ENCODE results near the gene SERTAD1. TPM values are rescaled to one million over a fixed set of nuclear protein-coding genes. Genes with fewer than 3 reads are reported as not detected.
A peak's percentile ranks its signal among the peaks of the same experiment; 100 is the strongest.

SERTAD1 gene
- polyA plus RNA-seq, 2 donors, result 20.7 to 21.5 TPM

- Histone ChIP-seq H3K27me3 (ENCODE audit: control insufficient read depth in 1 of 2, insufficient read depth in 2 of 2, low read length in 2 of 2) (no peaks in the 10 kb centered on the region), H3K36me3 (ENCODE audit: control insufficient read depth in 2 of 2, insufficient read depth in 2 of 2, low read length in 1 of 2) (peaks cover 0 to 4% of the 10 kb centered on the region in 2 donors), H3K4me1 (ENCODE audit: control insufficient read depth in 2 of 2, insufficient read depth in 2 of 2, low read length in 1 of 2) (peaks cover 0 to 3% of the 10 kb centered on the region in 2 donors), H3K9me3 (ENCODE audit: control insufficient read depth in 2 of 2, insufficient read depth in 1 of 2, low read depth in 1 of 2, low read length in 1 of 2) (no peaks in the 10 kb centered on the region), H3K4me3 (ENCODE audit: low read depth in 1 of 2, low read length in 2 of 2) (no peak overlapping the region), H3K27ac (ENCODE audit: low read depth in 2 of 2, low read length in 1 of 2) (peak overlapping the region; percentile 42 to 47)
- WGBS, 2 donors, result 72 to 74% methylated on average over 4 of the region's 4 CpGs
These were observed 8.2 kb downstream of the SERTAD1 start for GRCh38 chr19:40417643-40417981.

- H3K27me3 ChIP-seq (ENCODE audit: control insufficient read depth in 1 of 2, insufficient read depth in 2 of 2, low read length in 2 of 2), result no peaks in the 10 kb centered on the region
- peaks cover 0 to 3% of the 10 kb centered on the region in 2 donors for H3K4me1 ChIP-seq (ENCODE audit: control insufficient read depth in 2 of 2, insufficient read depth in 2 of 2, low read length in 1 of 2)
- H3K27ac ChIP-seq (ENCODE audit: low read depth in 2 of 2, low read length in 1 of 2), result peak overlapping the region; percentile 42 to 47
- 47 to 49% methylated on average over 15 to 16 of the region's 16 CpGs for WGBS, 2 donors
- H3K9me3 ChIP-seq (ENCODE audit: control insufficient read depth in 2 of 2, insufficient read depth in 1 of 2, low read depth in 1 of 2, low read length in 1 of 2), result no peaks in the 10 kb centered on the region
- no peaks in the 10 kb centered on the region for H3K36me3 ChIP-seq (ENCODE audit: control insufficient read depth in 2 of 2, insufficient read depth in 2 of 2, low read length in 1 of 2)
- H3K4me3 ChIP-seq (ENCODE audit: low read depth in 1 of 2, low read length in 2 of 2), result no peak overlapping the region
These were observed 8.7 kb downstream of the SERTAD1 start for GRCh38 chr19:40416918-40417642.

GRCh38 chr19:40415768-40416167 lies 10.0 kb downstream of the SERTAD1 start:
- Histone ChIP-seq H3K36me3 (ENCODE audit: control insufficient read depth in 2 of 2, insufficient read depth in 2 of 2, low read length in 1 of 2) (no peaks in the 10 kb centered on the region), H3K9me3 (ENCODE audit: control insufficient read depth in 2 of 2, insufficient read depth in 1 of 2, low read depth in 1 of 2, low read length in 1 of 2) (no peaks in the 10 kb centered on the region), H3K27me3 (ENCODE audit: control insufficient read depth in 1 of 2, insufficient read depth in 2 of 2, low read length in 2 of 2) (no peaks in the 10 kb centered on the region), H3K27ac (ENCODE audit: low read depth in 2 of 2, low read length in 1 of 2) (no peak overlapping the region), H3K4me1 (ENCODE audit: control insufficient read depth in 2 of 2, insufficient read depth in 2 of 2, low read length in 1 of 2) (peaks cover 0 to 3% of the 10 kb centered on the region in 2 donors), H3K4me3 (ENCODE audit: low read depth in 1 of 2, low read length in 2 of 2) (no peak overlapping the region)
- 91 to 97% methylated on average over 2 of the region's 2 CpGs for WGBS, 2 donors

- Histone ChIP-seq H3K27ac (ENCODE audit: low read depth in 2 of 2, low read length in 1 of 2) (no peak overlapping the region), H3K27me3 (ENCODE audit: control insufficient read depth in 1 of 2, insufficient read depth in 2 of 2, low read length in 2 of 2) (no peaks in the 10 kb centered on the region), H3K36me3 (ENCODE audit: control insufficient read depth in 2 of 2, insufficient read depth in 2 of 2, low read length in 1 of 2) (no peaks in the 10 kb centered on the region), H3K4me1 (ENCODE audit: control insufficient read depth in 2 of 2, insufficient read depth in 2 of 2, low read length in 1 of 2) (peaks cover 0 to 3% of the 10 kb centered on the region in 2 donors), H3K4me3 (ENCODE audit: low read depth in 1 of 2, low read length in 2 of 2) (no peak overlapping the region), H3K9me3 (ENCODE audit: control insufficient read depth in 2 of 2, insufficient read depth in 1 of 2, low read depth in 1 of 2, low read length in 1 of 2) (no peaks in the 10 kb centered on the region)
- 76 to 80% methylated on average over 21 of the region's 21 CpGs for WGBS, 2 donors
These were observed 11.0 kb downstream of the SERTAD1 start for GRCh38 chr19:40414542-40415535.

GRCh38 chr19:40413291-40413845 lies 12.4 kb downstream of the SERTAD1 start, which contains the start of gene PRX:
Gene PRX, minus strand, starts transcription at chr19:40413378. Its CDS starts 5,446 bp downstream, at chr19:40407932.
- WGBS, 2 donors, result 42 to 58% methylated on average over 12 to 18 of the region's 18 CpGs
- peaks cover 0 to 3% of the 10 kb centered on the region in 2 donors for H3K4me1 ChIP-seq (ENCODE audit: control insufficient read depth in 2 of 2, insufficient read depth in 2 of 2, low read length in 1 of 2)
- H3K9me3 ChIP-seq (ENCODE audit: control insufficient read depth in 2 of 2, insufficient read depth in 1 of 2, low read depth in 1 of 2, low read length in 1 of 2), result no peaks in the 10 kb centered on the region
- H3K4me3 ChIP-seq (ENCODE audit: low read depth in 1 of 2, low read length in 2 of 2), result no peak within 1 kb of the TSS
- H3K27ac ChIP-seq (ENCODE audit: low read depth in 2 of 2, low read length in 1 of 2), result no peak within 1 kb of the TSS
- no peaks in the 10 kb centered on the region for H3K27me3 ChIP-seq (ENCODE audit: control insufficient read depth in 1 of 2, insufficient read depth in 2 of 2, low read length in 2 of 2)
- no peaks in the 10 kb centered on the region for H3K36me3 ChIP-seq (ENCODE audit: control insufficient read depth in 2 of 2, insufficient read depth in 2 of 2, low read length in 1 of 2)

- Histone ChIP-seq H3K4me3 (ENCODE audit: low read depth in 1 of 2, low read length in 2 of 2) (no peak overlapping the region), H3K27me3 (ENCODE audit: control insufficient read depth in 1 of 2, insufficient read depth in 2 of 2, low read length in 2 of 2) (no peaks in the 10 kb centered on the region), H3K27ac (ENCODE audit: low read depth in 2 of 2, low read length in 1 of 2) (no peak overlapping the region)
These were observed 12.9 kb downstream of the SERTAD1 start for GRCh38 chr19:40412866-40413265.

GRCh38 chr19:40411958-40412499 lies 13.8 kb downstream of the SERTAD1 start:
- H3K36me3 ChIP-seq (ENCODE audit: control insufficient read depth in 2 of 2, insufficient read depth in 2 of 2, low read length in 1 of 2), result no peaks in the 10 kb centered on the region
- 78% methylated on average over 8 of the region's 8 CpGs for WGBS, 2 donors
- H3K27ac ChIP-seq (ENCODE audit: low read depth in 2 of 2, low read length in 1 of 2), result peak overlapping the region in 1 of 2 donors; percentile 13
- H3K27me3 ChIP-seq (ENCODE audit: control insufficient read depth in 1 of 2, insufficient read depth in 2 of 2, low read length in 2 of 2), result no peaks in the 10 kb centered on the region
- H3K4me1 ChIP-seq (ENCODE audit: control insufficient read depth in 2 of 2, insufficient read depth in 2 of 2, low read length in 1 of 2), result peaks cover 0 to 3% of the 10 kb centered on the region in 2 donors
- H3K9me3 ChIP-seq (ENCODE audit: control insufficient read depth in 2 of 2, insufficient read depth in 1 of 2, low read depth in 1 of 2, low read length in 1 of 2), result no peaks in the 10 kb centered on the region
- no peak overlapping the region for H3K4me3 ChIP-seq (ENCODE audit: low read depth in 1 of 2, low read length in 2 of 2)

More at GRCh38 chr19:40412866-40413265, 12.9 kb downstream of the SERTAD1 start:
- Histone ChIP-seq H3K4me1 (ENCODE audit: control insufficient read depth in 2 of 2, insufficient read depth in 2 of 2, low read length in 1 of 2) (peaks cover 0 to 3% of the 10 kb centered on the region in 2 donors), H3K9me3 (ENCODE audit: control insufficient read depth in 2 of 2, insufficient read depth in 1 of 2, low read depth in 1 of 2, low read length in 1 of 2) (no peaks in the 10 kb centered on the region), H3K36me3 (ENCODE audit: control insufficient read depth in 2 of 2, insufficient read depth in 2 of 2, low read length in 1 of 2) (no peaks in the 10 kb centered on the region)
- 74 to 78% methylated on average over 4 of the region's 4 CpGs for WGBS, 2 donors

- peaks cover 0 to 3% of the 10 kb centered on the region in 2 donors for H3K4me1 ChIP-seq (ENCODE audit: control insufficient read depth in 2 of 2, insufficient read depth in 2 of 2, low read length in 1 of 2)
- H3K4me3 ChIP-seq (ENCODE audit: low read depth in 1 of 2, low read length in 2 of 2), result no peak overlapping the region
- WGBS, 2 donors, result 46 to 49% methylated on average over 16 of the region's 16 CpGs
- H3K27me3 ChIP-seq (ENCODE audit: control insufficient read depth in 1 of 2, insufficient read depth in 2 of 2, low read length in 2 of 2), result no peaks in the 10 kb centered on the region
- H3K9me3 ChIP-seq (ENCODE audit: control insufficient read depth in 2 of 2, insufficient read depth in 1 of 2, low read depth in 1 of 2, low read length in 1 of 2), result no peaks in the 10 kb centered on the region
- H3K36me3 ChIP-seq (ENCODE audit: control insufficient read depth in 2 of 2, insufficient read depth in 2 of 2, low read length in 1 of 2), result no peaks in the 10 kb centered on the region
- peak overlapping the region in 1 of 2 donors; percentile 34 for H3K27ac ChIP-seq (ENCODE audit: low read depth in 2 of 2, low read length in 1 of 2)
These were observed 14.5 kb downstream of the SERTAD1 start for GRCh38 chr19:40411125-40411842.

- H3K4me1 ChIP-seq (ENCODE audit: control insufficient read depth in 2 of 2, insufficient read depth in 2 of 2, low read length in 1 of 2), result peaks cover 0 to 4% of the 10 kb centered on the region in 2 donors
- no peaks in the 10 kb centered on the region for H3K27me3 ChIP-seq (ENCODE audit: control insufficient read depth in 1 of 2, insufficient read depth in 2 of 2, low read length in 2 of 2)
- WGBS, 2 donors, result 72 to 74% methylated on average over 9 of the region's 9 CpGs
- H3K36me3 ChIP-seq (ENCODE audit: control insufficient read depth in 2 of 2, insufficient read depth in 2 of 2, low read length in 1 of 2), result no peaks in the 10 kb centered on the region
- no peak overlapping the region for H3K27ac ChIP-seq (ENCODE audit: low read depth in 2 of 2, low read length in 1 of 2)
- no peaks in the 10 kb centered on the region for H3K9me3 ChIP-seq (ENCODE audit: control insufficient read depth in 2 of 2, insufficient read depth in 1 of 2, low read depth in 1 of 2, low read length in 1 of 2)
- no peak overlapping the region for H3K4me3 ChIP-seq (ENCODE audit: low read depth in 1 of 2, low read length in 2 of 2)
These were observed 15.8 kb downstream of the SERTAD1 start for GRCh38 chr19:40410030-40410389.

Measured in esophagus (tissue), 2 donors.